Breast epithelium (tissue), 3 donors: ENCODE data around the gene PTP4A1.

Experiments
- POLR2A ChIP-seq: fragments of 450-650 bp; IDR thresholded peaks from one replicate; pipeline ENCODE4 v1.6.1; 2016; ENCODE audit warnings: antibody characterized with exemption, mild to moderate bottlenecking, moderate library complexity
- TF ChIP-seq, protein P1 (sequence below), 3 donors: fragments of 450-650 bp; IDR thresholded peaks; one replicate each; pipeline ENCODE4 v1.5.1; 2016 to 2017; ENCODE audit warnings: antibody characterized with exemption in 3 of 3, mild to moderate bottlenecking in 3 of 3, moderate library complexity in 3 of 3

DNA sequence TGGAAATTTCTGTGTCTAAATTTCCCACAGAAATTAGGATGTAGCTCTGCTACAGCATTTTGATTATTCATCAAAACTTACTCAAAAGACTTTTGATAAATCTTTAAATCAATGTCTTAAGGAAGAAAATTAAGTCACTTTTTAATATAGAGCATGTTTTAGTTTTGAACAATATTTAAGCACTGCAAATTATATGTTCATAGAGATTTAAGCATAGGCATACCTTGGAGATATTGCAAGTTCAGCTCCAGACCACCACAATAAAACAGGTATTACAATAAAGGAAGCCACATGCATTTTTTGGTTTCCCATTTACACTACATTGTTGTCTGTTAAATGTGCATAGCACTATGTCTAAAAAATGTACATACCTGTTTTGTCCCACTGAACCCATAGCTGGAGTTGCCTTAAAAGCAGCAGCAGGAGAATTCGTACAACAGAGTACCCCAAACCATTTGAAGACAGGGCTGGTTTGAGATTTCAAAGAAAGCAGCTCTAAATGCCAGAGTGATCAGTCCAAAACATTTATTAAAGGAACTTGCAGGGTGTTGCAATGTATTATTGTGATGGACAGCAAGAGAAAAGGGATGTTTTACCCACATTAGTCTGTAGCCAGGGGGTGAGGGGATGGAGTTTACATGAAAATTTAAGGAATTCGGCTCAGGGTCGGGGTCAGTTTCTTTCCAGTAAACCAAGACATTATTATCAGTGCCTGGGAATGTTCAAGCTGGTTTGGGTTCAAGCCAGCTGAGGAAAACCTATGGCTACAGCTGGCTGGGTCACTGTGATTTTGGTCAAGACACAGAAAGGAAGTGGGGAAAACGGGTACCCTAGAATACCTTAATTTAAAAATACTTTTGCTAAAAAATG lies 6.3 kb upstream of the PTP4A1 start:
- TF ChIP-seq, protein P1, sequence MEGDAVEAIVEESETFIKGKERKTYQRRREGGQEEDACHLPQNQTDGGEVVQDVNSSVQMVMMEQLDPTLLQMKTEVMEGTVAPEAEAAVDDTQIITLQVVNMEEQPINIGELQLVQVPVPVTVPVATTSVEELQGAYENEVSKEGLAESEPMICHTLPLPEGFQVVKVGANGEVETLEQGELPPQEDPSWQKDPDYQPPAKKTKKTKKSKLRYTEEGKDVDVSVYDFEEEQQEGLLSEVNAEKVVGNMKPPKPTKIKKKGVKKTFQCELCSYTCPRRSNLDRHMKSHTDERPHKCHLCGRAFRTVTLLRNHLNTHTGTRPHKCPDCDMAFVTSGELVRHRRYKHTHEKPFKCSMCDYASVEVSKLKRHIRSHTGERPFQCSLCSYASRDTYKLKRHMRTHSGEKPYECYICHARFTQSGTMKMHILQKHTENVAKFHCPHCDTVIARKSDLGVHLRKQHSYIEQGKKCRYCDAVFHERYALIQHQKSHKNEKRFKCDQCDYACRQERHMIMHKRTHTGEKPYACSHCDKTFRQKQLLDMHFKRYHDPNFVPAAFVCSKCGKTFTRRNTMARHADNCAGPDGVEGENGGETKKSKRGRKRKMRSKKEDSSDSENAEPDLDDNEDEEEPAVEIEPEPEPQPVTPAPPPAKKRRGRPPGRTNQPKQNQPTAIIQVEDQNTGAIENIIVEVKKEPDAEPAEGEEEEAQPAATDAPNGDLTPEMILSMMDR (IDR thresholded peaks at IDR 0.05): no peak
- TF ChIP-seq POLR2A: no peak
